A549 (cell line): Measurements from ENCODE around the gene ADPRHL1.

ENCODE experiments used
- CTCF ChIP-seq: fragments of >200 bp; sonication (Bioruptor Twin); formaldehyde crosslinking; IDR thresholded peaks from 3 replicates; pipeline ENCODE4 v1.5.1; 2016
- RAD21 ChIP-seq, 2 experiments: fragments of >200 bp in 1 of 2; sonication (Bioruptor Twin) in 1 of 2; formaldehyde crosslinking in 1 of 2; IDR thresholded peaks in 1 of 2; conservative IDR thresholded peaks in 1 of 2; 2 replicates in 1 of 2; 3 replicates in 1 of 2; pipeline ENCODE4 v1.6.1; 2012 to 2018; ENCODE audit warnings: inconsistent platforms in 1 of 2

GRCh38 chr13:113426591-113426986 is 26.7 kb downstream of the ADPRHL1 start:
- TF ChIP-seq CTCF, result no peak
- TF ChIP-seq RAD21 (conservative IDR thresholded peaks at IDR 0.05 in 1 of 2, IDR thresholded peaks at IDR 0.05 in 1 of 2), result no peak
